Body of pancreas (tissue), 4 donors: ENCODE results near the gene NRL.

ENCODE experiments used
- CTCF ChIP-seq, 7 experiments: fragments of 450-650 bp in 4 of 7; fragments of 200-600 bp in 3 of 7; sonication (generic) in 3 of 7; IDR thresholded peaks; one replicate each; pipeline ENCODE4 v1.5.1; 2016 to 2019; ENCODE audit warnings: antibody characterized with exemption in 7 of 7
- POLR2A ChIP-seq, 3 donors: fragments of 450-650 bp; IDR thresholded peaks; one replicate each; pipeline ENCODE4 v1.6.1; 2016; ENCODE audit warnings: antibody characterized with exemption in 3 of 3, mild to moderate bottlenecking in 2 of 3

DNA sequence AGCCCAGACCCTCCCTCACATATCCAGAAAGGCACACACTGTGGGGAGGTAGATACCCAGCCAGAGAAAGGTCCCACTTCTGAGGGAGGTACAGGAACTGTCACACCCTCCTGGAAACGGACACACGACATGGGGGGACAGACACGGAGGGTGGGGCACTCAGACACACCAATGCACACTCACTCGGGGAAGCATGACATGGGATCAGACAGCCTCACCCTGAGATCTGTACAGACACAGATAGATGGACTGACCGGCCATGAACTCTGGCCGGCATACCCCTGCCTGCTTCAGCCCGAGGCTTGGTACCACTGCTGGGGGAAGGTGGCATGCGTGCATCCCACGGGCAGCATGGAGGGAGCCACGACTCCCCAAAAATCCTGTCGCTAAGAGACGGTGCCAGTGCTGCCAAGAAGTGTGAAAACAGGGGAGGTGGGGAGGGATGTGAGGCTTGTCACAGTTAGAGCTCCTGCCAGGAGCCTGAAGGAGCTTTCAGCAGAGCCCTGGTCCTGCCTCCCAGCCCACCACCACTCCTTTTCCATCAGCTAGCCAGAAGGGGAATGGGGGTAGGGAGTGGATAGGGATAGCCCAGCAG, 42.8 kb downstream of the NRL start:
- TF ChIP-seq POLR2A (IDR thresholded peaks at IDR 0.05) (no peak), CTCF (IDR thresholded peaks at IDR 0.05) (no peak)
